ENCODE results near the gene HS3ST3A1.
"Not testable (repeated sequence)": the region's sequence is repeated elsewhere in the genome, so short reads cannot be mapped to it uniquely, and the experiment has no call there.

The HS3ST3A1 gene

GRCh38 chr17:13557077-13557476, 44.7 kb downstream of the HS3ST3A1 start:
- DNase-seq (ENCODE audit: insufficient read length, low spot score) (no peak), FAIRE-seq (no peak)
- no peak for TF ChIP-seq CTCF (IDR thresholded peaks at IDR 0.05; ENCODE audit: insufficient read depth, missing control alignments)

GRCh38 chr17:13554231-13554630, 47.5 kb downstream of the HS3ST3A1 start:
- FAIRE-seq = no peak
- DNase-seq (ENCODE audit: insufficient read length, low spot score) = no peak
- TF ChIP-seq CTCF (IDR thresholded peaks at IDR 0.05; ENCODE audit: insufficient read depth, missing control alignments) = no peak

GRCh38 chr17:13550291-13550690, 51.4 kb downstream of the HS3ST3A1 start:
- no peak for FAIRE-seq
- TF ChIP-seq CTCF (IDR thresholded peaks at IDR 0.05; ENCODE audit: insufficient read depth, missing control alignments) = no peak
- no peak for DNase-seq (ENCODE audit: insufficient read length, low spot score)

- FAIRE-seq; DNase-seq (ENCODE audit: insufficient read length, low spot score): not testable (repeated sequence)
Observed at GRCh38 chr17:13548576-13548975, 53.2 kb downstream of the HS3ST3A1 start.

- FAIRE-seq (no peak), DNase-seq (ENCODE audit: insufficient read length, low spot score) (no peak)
- TF ChIP-seq CTCF (IDR thresholded peaks at IDR 0.05; ENCODE audit: insufficient read depth, missing control alignments) = no peak
Observed at GRCh38 chr17:13546851-13547250, 54.9 kb downstream of the HS3ST3A1 start.

- DNase-seq (ENCODE audit: insufficient read length, low spot score) (no peak), FAIRE-seq (no peak)
- TF ChIP-seq CTCF (IDR thresholded peaks at IDR 0.05; ENCODE audit: insufficient read depth, missing control alignments) = no peak
Observed at GRCh38 chr17:13545941-13546340, 55.8 kb downstream of the HS3ST3A1 start.

GRCh38 chr17:13544765-13545164, 57.0 kb downstream of the HS3ST3A1 start:
- peak; percentile 48 for FAIRE-seq
- no peak for DNase-seq (ENCODE audit: insufficient read length, low spot score)
- TF ChIP-seq CTCF (IDR thresholded peaks at IDR 0.05; ENCODE audit: insufficient read depth, missing control alignments) = no peak

- FAIRE-seq = no peak
Observed at GRCh38 chr17:13544292-13544691, 57.4 kb downstream of the HS3ST3A1 start.

More at GRCh38 chr17:13544292-13544691, 57.4 kb downstream of the HS3ST3A1 start:
- TF ChIP-seq CTCF (IDR thresholded peaks at IDR 0.05; ENCODE audit: insufficient read depth, missing control alignments) = no peak
- peak; percentile 20 for DNase-seq (ENCODE audit: insufficient read length, low spot score)

Measured in D721Med (cell line).